GM21737 (cell line): ENCODE data around the gene HAO2.
"Not testable (repeated sequence)": the region's sequence is repeated elsewhere in the genome, so short reads cannot be mapped to it uniquely, and the experiment has no call there.

Experiments used
- ATAC-seq: cut with Tn5 transposase; IDR thresholded peaks from one replicate; pipeline ENCODE4 v1.9.1; 2021; ENCODE audit warnings: mild to moderate bottlenecking, moderate library complexity; ENCODE audit not compliant: unreplicated experiment

The HAO2 gene

DNA sequence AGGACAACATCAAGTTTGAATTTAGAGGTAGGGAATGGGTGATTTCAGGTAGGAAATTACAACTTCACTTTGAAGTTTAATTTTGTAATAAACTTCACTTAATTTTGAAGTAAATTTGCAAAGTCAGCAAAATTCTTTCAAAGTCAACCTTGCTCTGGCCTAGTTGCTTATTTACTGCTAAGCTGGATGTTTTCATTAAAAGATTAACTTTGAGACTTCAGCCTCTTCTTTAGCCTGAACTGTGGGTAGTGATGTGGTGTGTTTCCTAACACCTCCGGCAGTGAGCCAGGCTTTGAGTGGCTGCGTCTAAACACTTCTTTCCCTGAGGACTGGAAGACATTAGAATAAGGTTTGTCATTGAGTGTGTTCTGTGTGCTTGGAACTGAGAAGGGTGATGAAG is at the start of gene HAO2:
TSS of gene HAO2 (plus strand) at position 232 of the 400 bp plus-strand sequence. CDS start 12,301 bp downstream, outside the sequence.
- ATAC-seq = no peak

DNA sequence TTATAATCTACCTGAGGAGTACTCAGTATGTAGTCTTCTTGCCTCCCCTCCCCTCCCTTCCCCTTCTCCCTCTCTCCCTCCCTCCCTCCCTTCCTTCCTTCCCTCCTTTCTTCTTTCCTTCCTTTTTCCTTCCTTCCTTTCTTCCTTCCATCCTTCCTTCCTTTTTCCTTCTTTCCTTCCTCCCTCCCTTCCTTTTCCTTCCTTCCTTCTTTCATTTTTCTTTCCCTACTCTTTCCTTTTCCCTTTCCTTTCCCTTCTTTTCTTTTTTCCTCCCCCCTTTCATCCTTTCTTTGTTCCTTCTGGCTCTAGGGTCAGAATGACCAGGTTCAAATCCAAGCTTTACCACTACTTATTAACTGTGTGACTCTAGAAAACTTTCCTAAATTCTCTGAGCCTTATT is 48.5 kb upstream of the HAO2 start:
- ATAC-seq = no peak

DNA sequence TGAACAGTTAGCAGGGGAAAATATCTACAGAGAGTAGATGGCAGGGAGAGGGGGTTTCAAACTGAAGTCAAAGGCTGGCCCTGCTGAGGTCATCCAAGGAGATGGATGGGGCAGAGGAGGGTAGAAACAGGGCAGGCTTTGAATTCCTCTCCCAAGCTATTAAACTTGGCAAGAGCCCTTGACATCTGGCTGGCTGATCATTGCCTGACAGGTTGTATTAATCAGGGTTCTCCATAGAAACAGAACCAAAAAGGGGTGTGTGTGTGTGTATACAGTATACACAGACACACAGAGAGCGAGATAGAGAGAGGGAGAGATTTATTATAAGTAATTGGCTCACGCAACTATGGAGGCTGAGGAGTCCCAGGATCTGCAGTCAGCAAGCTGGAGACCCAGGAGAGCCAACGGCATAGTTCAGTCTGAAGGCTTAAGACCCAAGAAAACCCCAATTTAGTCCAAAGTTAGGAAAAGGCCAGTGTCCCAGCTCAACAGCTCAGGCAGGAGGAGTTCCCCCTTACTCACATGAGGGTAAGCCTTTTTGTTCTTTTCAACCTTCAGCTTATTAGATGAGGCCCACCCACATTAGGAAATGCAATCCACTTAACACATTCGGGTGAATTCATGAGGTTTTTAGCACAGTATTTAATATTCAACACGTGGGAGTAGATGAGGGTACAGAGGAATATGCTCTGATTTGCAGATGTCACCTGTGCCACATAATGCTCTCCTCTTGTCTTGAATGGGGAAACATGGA is 46.7 kb upstream of the HAO2 start:
- no peak for ATAC-seq

DNA sequence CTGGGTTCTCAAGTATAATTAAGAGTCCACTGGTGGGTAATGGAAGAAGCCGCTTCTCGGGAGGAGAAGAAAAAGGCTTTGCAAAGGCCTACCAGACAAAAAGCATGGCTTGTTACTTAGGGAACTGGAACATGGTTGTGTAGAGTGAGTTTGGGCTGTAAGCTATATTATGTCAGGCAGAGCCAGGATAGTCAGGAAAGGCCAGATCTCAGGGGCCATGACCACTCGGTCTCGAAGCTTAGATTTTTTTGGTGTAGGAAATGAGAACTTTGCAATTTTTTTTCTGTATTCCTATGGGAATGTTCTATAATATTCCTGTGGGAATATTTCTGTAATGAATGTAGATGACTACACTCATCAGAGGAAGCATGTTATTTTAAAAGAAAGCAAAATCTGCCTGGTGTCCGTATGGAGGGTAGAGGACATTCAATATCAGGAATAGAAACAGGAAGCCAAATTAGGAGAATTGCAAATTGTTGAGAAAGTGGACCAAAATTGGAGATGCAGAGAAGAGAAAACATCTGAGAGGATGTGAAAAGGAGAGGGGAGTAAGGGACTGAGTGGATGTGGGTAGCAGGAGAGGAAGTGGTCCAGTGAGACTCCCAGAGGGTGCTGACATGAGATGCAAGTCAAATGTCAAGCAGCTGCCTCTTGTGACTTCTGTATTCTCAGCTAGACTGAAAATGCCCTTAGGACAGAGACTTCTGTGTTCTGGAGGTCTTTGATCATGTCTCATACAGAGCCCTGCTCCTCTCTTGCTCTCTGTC is 45.2 kb upstream of the HAO2 start:
- ATAC-seq = peak; percentile 89

DNA sequence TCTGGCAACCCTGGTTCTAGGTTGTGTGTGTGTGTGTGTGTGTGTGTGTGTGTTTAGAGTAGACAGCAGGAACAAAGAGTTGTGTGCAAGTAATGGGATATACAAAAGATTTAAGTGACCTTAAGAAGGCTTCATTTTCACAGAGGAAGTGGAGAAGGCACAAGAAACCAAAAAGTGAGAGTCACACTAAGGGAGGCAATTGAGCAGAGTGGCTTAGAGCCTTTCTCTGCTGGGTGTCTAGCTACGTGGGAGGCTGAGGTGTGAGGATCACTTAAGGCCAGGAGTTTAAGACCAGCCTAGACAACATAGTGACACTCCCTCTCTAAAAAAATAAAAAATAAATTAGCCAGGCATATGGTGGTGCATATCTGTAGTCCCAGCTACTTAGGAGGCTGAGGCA is 44.4 kb upstream of the HAO2 start:
- ATAC-seq = no peak

DNA sequence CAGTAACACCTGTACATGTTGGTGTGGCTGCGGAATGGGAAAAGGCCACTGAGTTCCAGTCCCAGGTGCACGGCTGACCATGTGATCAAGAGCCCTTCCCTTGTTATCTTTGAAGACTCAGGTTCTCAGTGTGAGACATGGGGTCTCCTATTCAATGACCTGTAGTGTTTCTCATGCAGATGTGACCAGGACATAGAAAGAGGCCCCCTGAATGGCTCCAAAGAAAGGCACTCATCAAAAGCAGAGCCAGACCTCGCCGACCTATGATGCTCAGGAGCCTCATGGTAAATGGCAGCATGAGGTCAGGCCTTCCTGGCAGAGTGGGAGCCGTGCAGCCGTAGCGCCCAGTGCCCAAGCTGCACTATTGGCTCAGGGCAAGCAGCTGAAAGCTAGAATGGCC is 42.3 kb upstream of the HAO2 start:
- no peak for ATAC-seq

DNA sequence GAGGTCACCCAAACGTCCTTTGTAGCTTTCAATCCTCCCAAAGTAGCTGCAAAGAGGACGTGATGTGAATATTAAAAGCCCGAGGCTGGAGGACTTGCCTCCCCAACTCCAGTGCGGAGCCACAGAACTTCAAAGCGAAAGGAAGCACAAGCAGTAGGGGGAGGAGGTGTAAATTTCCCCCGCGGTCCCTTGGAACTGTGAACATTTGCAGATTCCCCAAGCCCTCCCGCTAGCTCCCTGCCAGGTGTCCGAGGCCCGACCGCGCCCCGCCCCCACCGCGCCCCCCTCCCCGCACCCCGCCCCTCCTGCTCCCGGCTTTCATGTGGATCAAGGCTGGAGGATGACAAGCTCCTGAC is 41.5 kb upstream of the HAO2 start:
- ATAC-seq = no peak

DNA sequence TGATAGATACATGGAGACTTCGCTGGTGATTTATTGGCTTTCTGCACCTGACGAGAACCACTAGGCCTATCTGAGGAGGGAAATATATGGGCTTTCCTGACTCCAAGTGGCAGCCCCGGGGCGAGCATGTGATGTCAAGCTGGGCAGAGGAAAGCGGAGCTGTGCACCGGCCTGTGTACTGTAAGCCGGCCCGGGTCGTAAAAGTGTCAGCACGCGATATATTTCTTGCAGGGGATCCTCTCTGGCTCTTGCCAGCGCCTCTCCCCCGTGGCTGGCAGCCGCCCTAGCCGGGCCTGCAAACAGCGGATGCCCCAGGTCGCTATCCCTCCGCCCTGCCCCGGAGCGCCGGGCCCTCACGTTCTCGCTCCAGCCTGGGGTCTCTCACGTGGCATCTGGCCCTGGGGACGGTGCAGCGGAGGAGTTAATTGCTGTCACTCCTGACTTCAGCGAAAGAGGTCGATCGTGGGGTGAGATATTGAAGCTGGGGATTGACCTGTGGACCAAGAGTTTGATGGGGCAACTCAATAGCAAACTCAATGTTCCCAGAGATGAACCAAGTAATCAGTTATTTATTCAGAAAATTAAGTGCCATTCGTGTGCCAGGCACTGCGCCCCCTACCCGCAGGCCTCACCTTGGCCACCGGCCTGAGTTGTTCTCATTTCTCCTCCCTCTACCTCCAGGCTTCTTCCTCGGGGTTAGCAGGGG is 41.0 kb upstream of the HAO2 start:
- ATAC-seq = no peak

DNA sequence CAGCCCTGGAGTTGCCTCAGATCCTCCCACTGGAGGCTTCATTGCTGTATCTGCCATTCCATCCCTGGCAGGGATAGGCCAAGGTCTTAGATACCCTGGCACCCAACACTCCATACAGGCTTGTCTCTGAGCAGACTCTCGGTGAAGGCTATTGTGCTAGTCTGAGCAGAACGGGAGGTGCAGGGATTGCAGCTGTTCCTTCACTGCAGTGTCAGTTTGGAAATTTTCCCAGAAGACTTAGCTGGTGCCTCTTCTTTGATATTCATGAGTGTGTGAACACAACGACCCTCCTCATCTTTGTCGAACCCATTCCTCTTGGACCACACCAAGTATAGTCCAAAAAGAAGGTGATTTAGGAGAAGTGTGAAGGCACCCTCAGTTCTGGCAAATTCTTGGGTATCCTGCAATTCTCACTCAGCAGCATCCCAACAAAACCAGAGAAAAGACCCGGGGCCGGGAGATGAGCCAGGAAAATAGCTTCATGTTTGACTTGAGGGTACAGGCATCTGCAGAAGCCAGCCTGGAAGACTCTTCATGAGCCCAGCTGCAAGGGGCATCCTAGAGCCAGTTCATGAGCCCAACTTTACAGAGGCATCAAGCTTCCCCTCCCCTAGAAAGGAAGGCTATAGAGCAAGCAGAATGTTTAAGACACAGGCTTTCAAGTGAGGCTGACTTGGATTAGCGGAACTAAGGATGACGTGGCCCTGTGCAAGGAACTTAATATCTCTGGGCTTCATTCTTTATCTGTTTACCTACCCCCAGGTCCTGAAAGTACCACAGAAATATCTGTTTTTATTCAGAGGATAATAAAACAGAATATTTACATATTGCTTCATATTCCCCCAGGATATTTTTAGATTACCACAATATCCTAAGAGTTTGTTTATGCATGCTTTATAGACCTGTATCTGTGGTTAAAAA is 38.8 kb upstream of the HAO2 start:
- ATAC-seq = no peak

DNA sequence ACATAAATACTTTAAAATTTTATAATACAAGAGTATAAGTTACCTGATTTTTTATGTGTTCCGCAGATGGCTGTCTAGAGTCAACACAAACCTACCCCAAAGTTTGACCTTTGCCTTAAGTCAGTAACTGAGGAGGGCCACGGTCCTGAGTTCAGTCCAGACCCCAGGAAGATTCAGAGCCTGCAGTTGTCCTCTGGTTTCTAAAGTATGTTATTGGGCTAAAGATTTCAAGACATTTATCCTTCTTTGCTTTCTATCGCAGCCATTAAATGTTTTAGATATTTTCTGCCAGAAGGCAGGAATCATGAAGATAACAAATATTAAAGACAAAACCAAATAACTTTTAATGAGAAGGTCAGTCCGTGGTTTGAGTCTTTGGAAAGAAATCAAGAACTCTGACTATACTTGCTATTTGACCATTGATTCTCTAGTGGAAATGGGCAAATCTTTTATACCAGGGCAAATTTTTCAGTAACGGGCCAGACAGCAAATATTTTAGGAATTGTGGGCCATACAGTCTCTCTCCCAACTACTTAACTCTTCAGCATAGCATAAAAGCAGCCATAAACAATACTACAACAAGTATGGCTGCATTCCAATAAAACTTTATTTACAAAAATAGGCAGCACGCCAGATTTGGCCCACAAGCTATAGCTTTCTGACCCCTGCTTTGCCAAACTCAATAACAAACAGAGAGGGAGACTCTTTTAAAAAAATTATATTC is 38.0 kb upstream of the HAO2 start:
- no peak for ATAC-seq

DNA sequence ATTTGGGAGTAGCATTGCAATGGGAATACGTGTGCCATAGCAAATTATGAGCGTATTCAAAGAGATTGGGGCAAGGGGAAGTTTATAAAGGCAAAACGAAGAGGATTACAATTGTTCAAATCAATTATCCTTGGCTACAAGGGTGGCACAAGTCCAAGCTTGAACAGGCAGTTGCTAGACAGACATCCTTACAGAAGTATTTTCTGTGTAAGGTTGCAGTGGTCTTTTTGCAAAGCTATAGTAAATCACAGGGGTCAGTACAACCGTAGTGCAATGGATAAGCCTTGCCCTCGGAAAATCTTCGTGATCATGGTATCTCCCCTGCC is 37.4 kb upstream of the HAO2 start:
- no peak for ATAC-seq

DNA sequence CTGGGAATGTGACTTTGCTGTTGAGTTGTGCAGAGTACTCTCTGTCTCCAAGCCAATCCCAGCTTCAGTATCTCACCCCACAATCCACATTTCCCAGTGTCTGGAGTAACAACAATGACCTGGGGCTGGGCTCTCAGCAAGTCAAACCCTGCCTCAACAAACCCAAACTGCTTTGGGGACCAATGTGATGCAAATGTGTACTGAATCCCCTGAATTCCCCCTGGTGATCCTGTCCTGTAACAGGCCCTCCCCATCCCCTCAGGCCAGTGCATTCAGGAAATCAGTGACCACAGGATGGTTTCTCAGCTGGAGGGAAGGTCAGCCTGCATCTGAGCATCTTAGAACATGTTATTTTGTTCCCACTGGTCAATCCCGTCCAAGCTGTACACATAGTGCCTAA is 36.7 kb upstream of the HAO2 start:
- no peak for ATAC-seq

DNA sequence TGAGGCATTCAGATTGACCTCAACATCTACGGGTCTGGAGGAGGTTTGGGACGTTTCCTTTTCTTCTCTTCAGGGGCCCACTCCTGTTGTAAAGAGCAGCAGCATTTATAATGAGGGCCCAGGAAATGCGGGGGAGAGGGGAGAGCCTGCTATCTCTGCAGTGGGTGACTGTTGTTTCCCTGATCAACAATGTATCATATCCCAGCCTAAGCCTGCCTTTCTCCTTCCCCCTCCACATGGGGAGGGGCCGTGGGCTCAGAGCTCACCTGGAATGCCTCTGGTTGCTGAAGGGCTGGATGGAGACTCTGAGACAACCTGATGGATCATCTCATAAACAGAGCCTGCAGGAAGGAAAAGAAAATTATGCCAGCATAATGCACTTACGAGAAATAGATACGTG is 36.0 kb upstream of the HAO2 start:
- no peak for ATAC-seq

DNA sequence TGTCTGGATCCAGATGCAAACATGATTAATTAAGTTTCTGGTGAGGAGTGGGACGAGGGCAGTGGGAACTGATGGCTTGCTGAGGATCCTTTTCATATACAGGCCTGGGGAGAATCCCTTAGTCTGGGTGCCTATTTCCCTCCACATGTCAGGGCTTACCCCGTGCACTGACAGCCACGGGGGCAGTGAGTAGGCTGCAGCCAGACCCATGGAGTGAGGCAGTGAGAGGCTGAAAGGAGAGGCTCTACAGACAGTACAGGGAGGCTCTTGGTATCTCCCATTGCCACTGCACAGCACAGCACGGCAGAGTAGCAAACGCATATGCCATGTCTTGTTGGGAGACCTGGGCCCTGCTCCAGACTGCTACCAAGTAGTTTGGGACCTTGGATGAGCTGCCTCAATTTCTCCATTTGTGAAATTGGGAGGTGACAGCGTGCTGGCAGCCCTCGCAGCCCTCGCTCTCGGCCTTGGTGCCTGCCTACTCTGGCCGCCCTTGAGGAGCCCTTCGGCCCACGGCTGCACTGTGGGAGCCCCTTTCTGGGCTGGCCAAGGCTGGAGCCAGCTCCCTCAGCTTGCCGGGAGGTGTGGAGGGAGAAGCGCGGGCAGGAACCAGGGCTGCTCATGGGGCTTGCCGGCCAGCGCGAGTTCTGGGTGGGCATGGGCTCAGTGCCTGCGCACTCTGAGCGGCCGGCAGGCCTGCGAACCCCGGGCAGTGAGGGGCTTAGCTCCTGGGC is 35.3 kb upstream of the HAO2 start:
- ATAC-seq = no peak

DNA sequence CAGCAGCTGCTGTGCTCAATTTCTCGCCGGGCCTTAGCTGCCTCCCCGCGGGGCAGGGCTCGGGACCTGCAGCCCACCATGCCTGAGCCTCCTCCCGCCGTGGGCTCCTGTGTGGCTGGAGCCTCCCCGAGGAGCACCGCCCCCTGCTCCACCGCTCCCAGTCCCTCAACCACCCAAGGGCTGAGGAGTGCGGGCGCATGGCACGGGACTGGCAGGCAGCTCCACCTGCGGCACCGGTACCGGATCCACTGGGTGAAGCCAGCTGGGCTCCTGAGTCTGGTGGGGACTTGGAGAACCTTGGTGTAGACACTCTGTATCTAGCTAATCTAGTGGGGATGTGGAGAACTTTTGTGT is 34.7 kb upstream of the HAO2 start:
- not testable (repeated sequence) for ATAC-seq

DNA sequence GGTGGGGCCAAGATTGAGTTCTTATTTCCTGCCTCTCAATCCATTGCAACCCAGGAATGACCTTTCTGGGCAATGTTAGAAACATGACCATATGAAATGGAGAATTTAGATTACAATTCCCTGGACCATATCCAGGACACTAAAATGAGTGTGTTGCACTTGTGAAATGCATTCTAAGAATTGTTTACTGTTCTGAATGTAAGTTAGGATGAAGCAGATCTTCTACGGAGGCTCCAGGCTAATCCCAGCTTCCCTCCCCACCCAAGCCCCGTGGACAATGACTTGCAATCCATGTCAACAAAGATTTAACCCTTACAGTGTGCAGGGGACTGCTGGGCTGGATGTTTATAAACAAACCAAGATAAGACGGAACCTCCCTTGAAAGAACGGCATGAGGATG is 31.7 kb upstream of the HAO2 start:
- ATAC-seq = no peak

DNA sequence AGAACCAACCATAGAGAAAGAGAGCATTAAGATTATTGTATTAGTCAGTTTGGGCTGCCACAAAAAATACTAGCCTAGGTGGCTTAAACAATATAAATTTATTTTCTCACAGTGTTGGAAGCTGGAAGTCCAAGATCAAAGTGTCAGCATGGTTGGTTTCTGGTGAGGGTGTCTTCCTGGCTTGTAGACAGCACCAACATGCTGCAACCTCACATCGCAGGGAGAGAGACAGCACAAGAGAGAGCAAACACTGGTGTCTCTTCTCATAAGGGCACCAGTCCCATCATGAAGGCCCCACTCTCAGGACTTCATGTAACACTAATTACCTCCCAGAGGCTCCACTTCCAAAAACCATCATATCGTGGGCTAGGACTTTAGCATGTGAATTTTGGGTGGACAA is 30.6 kb upstream of the HAO2 start:
- no peak for ATAC-seq

DNA sequence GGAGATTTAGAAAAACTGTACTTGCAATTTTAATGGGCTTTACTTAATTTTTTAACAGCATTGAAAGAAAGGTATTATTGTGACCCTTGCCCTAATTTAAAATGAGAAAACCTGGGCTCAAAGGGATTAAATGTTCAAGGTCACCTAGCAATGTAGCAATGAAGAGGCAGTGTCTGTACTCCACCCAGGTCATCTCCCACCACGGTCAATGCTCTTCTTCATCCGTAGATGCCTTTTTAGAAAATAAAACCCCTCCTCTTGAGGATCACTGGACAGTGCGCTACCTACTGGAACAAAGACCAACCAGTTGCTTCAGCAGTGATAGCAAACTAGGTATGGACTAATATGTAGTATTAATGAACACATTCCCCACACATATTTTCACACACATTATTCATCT is 29.8 kb upstream of the HAO2 start:
- ATAC-seq = no peak

DNA sequence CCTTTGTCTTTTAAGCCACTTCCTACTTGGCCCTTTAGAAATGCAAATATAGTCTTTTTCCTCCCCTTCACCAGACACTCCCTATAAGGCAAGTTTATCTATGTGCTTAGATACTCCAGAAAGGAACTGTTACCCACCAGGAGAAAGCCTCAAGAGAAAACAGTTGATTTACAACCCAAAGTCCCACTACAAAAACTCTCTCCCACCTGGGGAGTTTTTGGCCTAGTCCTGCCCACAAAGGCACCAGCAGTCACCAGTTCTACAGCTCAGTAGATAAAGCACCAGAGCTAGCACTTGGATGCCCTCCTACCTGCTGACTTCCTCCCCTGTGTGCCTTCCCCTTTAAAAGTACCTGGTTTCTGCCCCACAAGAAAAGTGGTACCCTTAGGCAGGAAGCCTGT is 27.7 kb upstream of the HAO2 start:
- no peak for ATAC-seq
